HG02885 (cell line): ENCODE data around the gene SIGLEC9.

Source experiments
- ATAC-seq: cut with Tn5 transposase; IDR thresholded peaks from one replicate; pipeline ENCODE4 v1.9.1; 2021; ENCODE audit warnings: mild to moderate bottlenecking; ENCODE audit not compliant: unreplicated experiment, poor library complexity

Gene SIGLEC9

DNA sequence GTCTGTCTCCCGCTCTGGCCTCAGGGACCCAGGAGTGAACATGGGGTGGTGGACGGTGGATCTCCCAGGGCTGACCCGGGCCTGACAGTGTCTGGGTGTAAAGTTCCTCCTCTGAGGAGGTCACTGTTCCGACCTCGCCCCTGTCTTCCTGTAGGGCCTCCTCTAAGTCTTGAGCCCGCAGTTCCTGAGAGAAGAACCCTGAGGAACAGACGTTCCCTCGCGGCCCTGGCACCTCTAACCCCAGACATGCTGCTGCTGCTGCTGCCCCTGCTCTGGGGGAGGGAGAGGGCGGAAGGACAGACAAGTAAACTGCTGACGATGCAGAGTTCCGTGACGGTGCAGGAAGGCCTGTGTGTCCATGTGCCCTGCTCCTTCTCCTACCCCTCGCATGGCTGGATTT is at the start of gene SIGLEC9:
Gene SIGLEC9 (plus strand): TSS at position 178 of the 400 bp plus-strand sequence. CDS start 69 bp downstream, at position 247.
- ATAC-seq, result no peak

DNA sequence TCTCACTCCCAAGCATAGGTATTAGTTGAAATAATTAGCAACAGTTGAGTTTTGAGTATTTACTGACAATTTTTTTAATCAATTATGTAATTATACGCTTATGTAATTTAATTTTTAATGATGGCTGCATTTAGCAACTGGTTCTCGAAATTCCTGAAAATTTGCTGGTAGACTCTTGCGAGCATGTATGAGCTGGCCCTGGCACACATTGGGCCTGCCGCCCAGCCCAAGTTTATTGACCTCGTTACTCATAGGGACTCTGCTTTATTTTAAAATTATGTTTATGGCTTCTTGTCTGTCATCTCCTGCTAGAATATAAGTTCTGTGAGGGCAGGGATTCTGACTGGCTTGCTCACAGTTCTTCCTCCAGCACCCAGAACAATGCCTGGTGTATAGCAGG is 48.7 kb upstream of the SIGLEC9 start:
- ATAC-seq, result no peak

DNA sequence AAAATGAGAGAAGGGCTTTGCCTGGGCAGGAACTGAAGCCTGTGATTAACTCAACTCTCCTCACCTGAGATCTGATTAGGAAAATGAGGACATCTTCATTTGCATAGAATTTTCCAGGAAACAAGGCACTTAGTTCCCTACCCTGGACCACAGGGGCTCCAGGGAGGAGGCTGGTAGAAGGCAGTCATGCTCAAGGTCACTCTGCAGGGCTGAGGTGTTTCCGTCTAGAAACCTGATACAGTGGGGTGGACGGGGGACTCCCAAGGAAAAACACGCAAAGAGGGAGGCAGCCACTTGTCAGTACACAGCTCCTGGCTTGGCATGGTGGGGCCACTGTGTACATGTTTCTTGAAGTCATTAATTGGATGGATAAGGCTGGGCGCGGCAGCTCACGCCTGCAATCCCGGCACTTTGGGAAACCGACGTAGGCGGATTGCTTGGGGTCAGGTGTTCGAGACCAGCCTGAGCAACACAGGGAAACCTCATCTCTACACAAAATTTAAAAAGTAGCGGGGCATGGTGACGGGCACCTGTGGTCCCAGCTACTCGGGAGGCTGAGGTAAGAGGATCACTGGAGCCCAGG is 48.0 kb upstream of the SIGLEC9 start:
- no peak for ATAC-seq

DNA sequence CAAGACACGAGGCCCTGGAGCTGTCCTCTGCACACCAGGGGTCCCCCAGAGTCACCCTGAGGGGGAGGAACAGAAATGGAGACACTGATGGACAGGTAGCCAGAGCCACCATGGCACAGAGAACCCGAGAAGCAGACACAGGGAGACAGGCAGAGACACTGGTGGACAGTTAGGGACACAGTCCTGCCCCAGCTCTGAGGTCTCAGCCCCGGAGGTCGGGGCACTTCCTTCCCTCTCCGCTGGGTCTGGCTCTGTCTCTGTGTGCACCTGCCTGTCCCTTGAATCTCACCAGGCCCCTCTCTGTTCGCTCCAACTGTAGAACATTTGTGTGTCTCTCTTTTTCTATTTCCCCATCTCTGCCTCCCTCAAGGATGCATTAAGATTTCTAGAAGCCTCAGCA is 46.6 kb upstream of the SIGLEC9 start:
- no peak for ATAC-seq

DNA sequence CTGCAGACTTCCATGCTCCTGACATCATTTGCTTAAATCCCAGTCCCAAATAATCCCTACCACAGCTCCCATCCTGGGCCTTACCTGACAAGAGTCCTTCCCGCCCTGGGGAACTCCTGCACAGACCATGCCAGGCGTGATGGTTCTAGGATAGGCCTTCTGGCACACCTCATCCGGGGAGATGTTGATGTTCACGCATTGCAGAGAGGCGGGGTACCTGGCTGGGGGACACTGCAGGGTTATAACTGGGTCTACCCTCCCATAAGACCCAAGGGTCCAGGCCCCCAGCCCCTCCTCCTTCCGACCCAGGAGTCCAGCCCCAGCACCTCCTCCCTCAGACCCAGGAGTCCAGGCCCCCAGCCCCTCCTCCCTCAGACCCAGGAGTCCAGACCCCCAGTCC is 46.0 kb upstream of the SIGLEC9 start:
- ATAC-seq, result no peak

DNA sequence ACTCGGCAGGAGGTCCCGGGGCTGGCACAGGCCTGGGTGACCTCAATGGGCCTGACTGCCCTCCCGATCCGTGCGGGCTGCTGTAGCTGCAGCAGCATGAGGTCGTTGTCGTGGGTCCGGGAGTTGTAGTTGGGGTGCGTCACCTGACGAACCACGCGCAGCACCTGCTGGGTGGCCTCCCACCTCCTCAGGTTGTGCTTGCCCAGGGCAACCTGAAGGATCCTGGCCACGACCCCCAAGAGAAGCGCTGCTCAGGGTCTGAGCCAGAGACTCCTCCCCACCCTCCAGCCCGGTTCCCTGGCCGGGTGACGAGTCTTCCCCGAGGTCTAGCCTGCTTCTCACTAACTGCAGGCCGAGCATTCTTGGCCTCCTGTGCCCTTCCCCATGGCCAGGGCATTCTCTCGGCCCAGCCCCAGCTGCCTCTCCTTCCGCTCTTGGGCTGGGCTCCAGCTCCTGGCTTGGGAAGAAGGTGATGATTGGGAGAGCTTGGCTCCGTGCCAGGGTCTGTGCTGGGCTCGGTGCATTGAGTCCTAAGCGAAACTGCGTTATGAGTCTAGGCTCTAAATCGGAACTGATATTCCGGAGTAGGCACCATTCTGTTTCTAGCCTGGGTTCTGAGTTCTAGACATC is 45.1 kb upstream of the SIGLEC9 start:
- ATAC-seq, result no peak

DNA sequence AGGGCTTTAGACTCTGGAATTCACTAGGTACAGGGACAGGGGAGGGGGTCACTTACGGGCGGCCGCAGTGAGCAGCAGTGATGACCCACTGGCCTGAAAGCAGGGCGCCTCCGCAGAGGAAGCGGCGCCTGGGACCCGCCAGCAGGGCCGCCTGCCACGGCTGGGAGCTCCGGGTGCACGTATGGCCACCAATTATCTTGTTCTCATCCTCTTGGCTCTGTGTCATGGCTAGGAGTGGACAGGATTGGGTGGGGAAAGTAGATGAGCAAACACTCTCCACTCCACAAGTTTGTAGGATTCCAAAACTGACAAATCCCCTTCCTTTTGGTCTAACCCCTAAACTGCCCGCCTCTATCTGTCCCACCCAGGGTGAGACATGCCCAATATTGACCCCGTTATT is 43.2 kb upstream of the SIGLEC9 start:
- no peak for ATAC-seq

DNA sequence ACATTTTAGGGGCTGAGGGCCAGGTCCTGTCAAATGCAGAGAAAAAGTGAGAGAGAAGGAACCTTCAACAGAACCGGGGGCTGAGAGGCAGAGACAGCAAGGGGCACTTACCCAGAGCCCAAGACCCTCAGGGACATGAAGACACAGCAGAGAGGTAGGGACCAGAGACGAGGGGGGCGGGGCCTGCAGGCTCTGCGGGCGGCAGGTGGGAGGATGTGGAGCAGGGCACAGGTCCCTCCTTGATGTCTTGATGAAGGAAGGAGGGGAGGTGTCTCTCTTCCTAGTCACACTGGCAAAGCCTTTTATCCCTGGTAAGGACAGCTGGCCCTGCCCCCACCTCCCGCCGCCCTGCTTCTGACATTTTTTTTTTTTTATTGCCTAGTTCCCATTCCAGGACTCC is 42.1 kb upstream of the SIGLEC9 start, which contains the start of gene KLK14:
Gene KLK14 (minus strand): TSS at position 277 of the 400 bp plus-strand sequence. CDS start 273 bp downstream, at position 4.
- ATAC-seq, result no peak

DNA sequence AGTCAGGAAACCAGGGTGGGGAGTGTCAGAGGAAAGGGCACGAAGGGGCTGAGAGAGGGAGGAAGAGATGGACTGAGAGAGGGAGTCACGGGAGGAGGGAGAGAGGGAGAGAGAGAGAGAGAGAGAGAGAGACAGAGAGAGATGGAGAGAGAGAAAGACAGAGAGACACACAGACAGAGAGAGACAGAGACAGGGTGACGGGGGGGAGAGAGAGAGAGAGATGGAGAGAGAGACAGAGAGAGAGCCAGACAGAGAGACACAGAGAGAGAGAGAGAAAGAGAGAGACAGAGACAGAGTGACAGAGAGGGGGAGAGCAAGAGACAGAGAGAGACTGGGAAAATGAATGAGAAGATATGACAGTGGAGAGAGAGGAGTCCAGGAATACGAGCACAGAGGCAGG is 41.5 kb upstream of the SIGLEC9 start:
- ATAC-seq, result no peak

DNA sequence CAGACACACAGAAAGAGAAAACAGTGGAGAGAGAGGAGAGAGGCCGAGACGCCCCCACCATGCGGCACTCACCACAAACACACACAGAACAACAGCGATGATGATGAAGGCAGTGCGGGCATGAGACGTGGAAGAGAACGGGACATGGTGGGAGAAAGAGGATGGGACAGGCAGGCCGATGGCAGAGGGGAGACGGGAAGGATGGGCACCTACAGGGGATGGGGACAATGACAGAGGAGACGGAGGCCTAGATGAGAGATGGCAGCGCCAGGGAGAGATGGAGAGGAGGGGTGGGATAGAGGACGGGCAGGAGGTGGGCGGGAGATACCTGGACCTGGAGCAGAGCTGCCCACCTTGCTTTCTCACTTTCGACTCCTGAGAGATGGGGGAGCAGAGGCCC is 40.9 kb upstream of the SIGLEC9 start:
- no peak for ATAC-seq

DNA sequence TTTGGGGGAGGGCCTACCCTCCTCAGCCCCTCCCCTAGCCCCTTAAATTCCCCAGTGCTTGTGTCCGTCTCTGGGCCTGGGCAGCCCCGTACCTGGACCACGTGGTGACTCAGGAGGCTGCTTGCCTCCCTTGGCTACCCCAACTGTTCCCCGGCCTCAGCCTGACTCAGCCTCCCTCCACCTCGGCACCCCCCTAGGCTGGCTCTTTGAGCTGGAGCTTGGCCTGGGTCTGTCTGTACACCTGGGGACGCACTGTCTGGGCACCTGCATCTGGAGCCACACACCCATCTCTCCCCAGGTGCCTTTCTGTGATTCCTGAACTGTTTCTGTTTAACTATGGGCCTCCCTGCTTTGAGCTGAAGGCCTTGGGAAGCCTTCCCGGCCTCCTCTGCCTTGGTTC is 40.2 kb upstream of the SIGLEC9 start:
- ATAC-seq, result no peak

DNA sequence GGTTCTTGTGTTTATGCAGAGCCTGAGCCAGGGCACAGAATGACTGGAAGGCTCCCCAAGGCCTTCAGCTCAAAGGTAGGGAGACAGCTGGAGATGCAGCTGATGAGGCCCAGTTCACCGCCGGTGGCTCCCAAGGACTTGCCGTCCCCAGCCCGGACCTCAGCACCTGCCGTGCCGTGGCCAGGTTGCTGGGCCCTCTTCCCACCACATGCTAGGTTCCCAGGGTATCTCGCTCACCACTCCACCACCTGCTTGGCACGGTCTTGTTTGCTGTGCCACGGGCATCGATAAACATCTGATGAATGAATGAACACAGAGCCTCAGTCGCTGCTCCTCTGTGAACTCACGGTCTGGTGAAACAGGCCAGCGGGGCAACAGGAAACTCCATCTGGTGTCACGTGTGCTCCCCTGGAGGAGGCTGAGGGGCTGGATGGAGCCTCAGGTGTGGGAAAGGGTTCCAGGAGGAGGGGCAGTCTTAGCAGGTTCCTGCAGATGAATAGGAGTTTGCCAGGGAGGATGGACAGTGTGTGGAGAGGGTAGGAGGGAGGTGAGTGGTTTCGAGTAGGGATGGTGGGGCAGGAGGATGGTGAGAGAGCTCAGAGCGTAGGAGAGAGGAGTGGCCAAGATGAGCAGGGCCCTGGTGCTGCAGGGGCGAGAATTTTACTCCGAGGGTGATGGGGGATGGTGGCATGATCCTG is 38.4 kb upstream of the SIGLEC9 start:
- no peak for ATAC-seq

DNA sequence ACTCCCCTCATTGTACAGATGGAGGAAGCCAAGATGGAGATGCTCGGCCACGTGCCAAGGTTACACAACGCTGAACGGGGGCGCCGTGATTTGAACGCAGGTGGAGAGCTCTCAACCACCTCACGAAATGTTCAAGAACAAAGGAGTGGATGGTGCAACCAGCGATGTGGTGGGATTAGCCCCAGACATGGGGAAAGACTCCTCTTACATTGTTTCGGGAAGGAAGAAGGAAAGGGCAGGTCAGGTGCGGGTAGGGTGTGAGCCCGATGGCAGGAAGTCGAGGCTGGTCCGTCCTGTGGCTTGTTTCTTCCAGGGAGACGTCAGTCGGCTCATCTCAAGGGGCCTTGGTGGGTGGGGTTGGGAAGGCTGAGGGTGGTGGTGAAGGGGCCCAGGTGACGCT is 34.9 kb upstream of the SIGLEC9 start:
- ATAC-seq, result no peak

DNA sequence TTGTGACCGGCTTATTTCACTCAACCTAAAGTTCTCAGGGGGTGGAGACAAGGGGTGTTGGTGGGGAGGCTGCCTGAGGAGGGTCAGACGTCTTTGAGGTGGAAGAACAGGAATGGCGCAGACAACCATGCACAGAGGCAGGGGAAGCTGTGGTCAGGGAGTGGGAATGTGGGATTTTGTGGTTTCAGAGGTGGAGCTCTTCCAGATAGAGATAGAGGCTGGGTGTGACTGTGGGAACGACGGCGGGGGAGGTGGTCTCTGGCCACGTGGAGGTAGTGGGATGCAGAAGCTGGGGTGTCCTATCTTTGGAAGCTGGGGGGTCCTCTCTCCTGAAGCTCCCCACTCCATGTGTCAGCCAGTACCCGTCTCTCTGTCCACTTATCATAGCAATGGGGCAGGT is 34.2 kb upstream of the SIGLEC9 start:
- ATAC-seq, result no peak

DNA sequence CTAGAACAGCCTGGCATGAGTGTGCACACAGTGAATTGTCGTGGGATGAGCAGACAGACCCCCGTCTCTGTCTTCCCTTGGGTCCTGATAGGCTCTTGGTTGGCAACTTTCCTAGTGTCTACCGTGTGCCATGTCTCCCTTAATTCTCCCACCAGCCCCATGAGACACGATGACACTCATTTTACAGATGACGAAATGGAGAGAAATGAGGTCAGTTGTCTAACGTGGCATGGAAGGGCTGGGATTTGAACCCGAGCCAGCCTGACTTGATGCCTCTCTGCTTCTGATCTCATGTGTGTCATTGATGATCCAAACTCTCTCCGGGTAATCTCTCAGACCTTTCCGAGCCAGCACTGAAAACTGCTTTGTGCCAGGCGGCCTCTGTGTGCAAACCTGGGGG is 33.6 kb upstream of the SIGLEC9 start:
- ATAC-seq, result no peak

DNA sequence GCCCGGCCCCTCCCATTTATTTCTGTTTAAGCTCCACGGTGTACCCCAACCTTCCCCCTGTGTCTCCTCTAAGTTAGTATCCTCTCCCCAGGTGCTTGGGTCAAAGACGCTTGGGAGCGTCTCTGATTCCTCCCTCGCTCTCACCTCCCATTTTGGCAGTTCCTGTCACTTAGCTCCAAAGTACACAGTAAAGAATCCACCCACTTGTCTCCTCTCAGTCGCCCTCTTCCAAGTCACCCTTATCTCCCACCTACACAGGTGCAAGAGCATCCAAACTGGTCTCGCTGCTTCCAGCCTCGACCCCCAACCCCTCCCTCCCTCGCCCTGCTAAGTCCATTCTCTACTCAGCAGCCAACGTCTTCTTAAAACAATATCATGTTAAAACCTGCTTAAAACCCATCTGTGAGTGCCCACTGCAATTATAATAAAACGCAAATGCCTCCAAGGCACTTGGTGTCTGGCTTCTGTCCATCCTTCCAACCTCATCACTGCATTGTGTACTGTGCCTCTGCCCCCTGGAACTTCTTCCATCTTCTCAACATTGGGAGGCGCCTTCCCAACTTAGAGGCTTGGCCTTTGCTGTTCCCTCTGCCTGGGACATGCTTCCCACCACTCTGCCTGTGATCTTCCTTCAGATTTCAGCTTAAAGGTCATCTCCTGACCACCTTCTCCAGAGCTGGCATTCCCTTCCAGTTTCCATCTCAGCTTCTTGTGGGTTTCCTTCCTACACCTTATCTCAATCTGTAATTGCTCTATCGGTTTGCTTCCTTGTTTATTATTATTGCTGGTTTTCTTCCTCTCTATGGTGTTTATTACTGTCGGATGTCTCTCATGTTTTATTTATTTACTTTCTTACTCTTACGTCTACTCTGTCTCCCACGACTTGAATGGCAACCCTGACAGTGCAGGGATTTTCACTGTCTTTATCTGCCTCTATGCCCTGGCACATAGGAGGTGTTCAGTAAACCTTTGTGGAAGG is 32.5 kb upstream of the SIGLEC9 start:
- ATAC-seq, result no peak

DNA sequence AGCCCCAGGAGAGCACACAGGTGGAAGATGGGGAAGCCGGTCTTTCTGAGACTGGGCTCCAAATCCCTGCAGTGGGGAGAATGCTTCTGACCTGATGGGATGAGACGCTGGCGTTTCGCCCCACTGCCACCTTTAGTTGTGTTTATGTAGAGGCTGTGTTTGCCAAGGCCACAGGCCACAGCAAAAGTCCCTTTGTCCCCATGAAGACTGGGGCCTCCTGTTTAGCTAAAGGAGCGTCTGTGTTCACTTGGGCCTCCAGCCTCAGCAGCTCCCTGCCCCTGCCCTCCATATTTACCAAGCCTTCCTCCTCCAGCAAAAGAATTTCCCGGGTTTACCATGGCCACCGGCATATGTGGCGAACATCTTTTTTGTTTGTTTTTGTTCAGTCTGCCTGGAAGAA is 31.6 kb upstream of the SIGLEC9 start:
- ATAC-seq, result no peak

DNA sequence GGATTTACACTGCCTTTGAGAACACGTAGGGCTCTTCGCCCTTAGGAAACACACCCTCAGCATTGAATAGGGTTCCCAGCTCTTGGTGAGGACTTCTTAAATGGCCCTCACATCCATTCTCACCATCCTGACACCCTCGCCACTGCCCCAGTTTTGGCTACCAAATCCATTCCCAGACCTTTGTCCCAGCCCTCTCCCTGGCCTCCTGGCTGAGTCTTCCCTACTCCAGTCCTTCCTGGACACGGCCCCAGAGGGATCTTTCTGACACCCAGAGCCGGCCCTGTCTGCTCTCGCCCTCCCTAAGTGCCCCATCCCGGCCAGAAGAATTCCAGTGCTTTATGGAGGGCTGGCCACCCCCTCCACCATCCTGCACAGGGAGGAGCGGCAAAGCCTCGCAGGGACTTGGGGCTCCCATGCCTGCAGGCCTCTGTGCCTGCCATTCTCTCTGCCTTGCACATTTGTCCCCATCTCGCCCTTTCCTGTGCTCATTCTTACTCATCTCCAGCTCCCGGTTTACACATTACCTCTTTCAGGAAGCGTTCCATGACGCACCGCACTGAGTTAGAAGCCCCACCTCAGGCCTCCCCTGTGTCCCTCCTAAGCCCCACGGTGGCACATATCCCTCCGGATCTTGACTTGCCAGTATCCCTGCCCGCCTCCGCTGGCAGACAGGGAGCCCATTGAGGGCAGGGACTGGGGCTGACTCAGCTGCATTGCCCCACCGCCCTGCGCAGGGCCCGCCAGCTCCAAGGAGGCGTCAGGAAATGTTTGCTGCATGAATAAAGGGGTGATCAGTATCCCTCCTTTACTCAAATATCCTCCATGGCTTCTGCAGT is 31.0 kb upstream of the SIGLEC9 start:
- no peak for ATAC-seq

DNA sequence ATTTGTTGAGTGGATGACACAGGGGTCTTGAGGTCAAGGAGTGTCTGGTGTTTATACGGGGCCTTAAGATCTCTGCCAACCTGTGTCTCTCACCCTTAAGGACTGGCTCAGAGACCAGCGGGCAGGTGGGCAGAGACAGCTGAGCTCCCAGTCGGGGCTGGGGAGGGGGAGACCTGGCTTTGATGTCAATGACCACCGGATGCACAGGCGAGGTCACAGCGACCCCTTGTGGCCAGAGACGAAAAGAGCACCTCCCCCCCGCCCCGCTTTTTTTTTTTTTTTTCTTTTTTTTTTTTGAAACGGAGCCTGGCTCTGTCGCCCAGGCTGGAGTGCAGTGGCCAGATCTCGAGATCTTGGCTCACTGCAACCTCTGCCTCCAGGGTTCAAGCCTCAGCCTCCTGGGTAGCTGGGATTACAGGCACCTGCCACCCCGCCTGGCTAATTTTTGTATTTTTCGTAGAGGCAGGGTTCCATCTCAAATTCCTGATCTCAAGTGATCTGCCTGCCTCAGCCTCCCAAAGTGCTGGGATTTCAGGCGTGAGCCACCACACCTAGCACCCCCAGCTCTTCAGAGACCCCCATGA is 29.9 kb upstream of the SIGLEC9 start:
- ATAC-seq, result no peak
